ENCODE results near the gene CDH24.
"Not testable (repeated sequence)": the region's sequence is repeated elsewhere in the genome, so short reads cannot be mapped to it uniquely, and the experiment has no call there.

Gene CDH24

DNA sequence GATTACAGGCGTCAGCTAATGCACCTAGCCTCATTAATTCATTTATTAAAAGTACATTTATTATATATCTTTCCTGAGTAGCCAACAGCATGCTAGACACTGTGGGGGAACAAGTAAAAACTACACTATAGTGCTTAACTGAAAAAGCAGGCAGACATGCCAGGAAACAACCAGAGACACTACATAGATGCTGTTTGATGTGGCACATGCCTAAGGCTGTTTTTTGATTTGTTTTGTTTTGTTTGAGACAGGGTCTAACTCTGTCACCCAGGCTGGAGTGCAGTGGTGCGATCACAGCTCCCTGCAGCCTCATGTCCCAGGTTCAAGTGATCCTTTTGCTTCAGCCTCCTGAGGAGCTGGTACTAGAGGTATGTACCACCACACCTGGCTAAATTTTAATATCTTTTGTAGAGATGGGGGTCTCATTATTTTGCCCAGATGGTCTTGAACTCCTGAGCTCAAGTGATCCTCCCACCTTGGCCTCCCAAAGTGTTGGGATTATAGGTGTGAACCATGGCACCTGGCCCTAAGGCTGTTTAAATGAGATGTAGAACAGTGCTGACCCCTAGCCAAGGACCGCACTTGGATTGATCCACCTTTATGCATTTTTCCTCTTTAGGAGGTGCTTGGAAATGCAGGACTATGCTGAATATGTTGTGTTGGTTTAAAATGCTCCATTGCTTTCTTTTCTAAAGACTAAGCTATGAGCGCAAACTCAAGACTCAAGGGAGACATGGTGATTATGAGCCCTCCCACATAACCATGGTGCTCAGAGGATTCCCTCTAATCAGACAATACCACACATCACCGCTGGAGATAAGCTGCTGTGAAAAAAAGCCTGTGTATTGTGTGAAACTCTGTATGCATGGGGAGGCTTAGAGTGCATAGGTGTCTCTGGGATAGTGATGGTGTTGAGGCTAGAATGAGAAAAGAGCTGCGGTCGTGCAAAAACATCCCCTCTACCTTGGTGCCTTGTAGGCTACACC lies 36.9 kb downstream of the CDH24 start:
- no peak for FAIRE-seq
- DNase-seq (ENCODE audit: low spot score) = no peak

DNA sequence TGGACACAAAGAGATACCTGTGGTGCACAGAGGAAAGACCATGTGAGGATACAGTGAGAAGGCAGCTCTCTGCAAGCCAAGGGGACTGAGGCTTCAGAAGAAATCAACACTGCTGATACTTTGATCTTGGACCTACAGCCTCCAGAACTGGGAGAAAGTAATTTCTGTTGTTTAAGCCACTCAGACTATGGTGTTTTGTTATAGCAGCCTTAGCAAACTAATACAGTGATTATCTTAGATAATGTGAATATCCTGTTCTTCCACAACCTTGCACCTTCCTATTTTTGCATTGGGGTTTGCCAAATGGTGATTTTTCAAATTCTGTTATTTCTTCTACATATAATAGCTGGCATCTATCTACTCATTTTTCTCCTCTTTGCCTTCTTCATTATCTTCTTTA lies 39.2 kb downstream of the CDH24 start:
- DNase-seq (ENCODE audit: low spot score) = no peak
- FAIRE-seq = no peak

DNA sequence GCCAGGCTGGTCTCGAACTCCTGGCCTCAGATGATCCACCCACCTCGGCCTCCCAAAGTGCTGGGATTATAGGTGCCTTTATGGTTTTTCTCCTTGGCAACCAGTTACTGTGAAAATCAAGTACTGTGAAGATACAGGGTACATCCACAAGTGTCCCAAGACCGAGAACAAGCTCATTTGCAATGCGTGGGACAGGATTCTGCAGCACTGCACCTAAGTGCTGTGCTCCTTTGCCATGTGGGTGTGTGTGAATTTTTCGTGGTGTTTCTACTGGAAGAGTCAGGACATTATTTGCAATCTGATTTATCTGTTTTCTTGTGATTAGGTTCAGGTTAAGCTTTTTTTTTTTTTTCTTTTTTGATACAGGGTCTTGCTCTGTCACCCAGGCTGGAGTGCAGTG lies 40.2 kb downstream of the CDH24 start:
- FAIRE-seq (no peak), DNase-seq (ENCODE audit: low spot score) (no peak)

DNA sequence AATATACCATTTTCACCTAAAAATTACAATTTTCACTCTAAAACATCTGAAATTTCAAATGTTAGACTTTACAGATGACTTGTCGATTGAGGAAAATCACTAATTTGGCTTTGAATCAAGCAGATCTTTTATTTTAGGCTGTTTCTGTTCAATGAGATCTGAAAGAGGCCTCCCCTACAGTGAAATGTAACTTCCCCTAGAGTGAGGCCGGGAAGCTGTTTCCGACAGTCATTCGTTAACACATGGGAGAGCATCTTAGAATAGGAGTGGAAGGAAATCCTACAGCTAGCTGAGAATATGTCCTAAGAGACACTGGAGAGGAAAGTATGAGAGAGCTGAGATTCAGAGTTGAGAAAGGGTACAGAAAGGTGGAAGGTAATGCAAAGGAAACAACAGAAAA lies 41.7 kb downstream of the CDH24 start:
- no peak for FAIRE-seq

DNA sequence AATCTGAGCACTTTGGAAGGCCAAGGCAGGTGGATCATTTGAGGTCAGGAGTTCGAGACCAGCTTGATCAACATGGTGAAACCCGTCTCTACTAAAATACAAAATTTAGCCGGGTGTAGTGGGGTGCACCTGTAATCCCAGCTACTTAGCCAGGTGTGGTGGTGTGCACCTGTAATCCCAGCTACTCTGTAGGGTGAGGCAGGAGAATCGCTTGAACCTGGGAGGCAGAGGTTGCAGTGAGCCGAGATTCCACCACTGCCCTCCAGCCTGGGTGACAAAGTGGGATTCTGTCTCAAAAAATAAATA lies 43.6 kb downstream of the CDH24 start:
- FAIRE-seq; DNase-seq (ENCODE audit: low spot score): not testable (repeated sequence)

More for the DNA sequence above, 41.7 kb downstream of the CDH24 start:
- no peak for DNase-seq (ENCODE audit: low spot score)

DNA sequence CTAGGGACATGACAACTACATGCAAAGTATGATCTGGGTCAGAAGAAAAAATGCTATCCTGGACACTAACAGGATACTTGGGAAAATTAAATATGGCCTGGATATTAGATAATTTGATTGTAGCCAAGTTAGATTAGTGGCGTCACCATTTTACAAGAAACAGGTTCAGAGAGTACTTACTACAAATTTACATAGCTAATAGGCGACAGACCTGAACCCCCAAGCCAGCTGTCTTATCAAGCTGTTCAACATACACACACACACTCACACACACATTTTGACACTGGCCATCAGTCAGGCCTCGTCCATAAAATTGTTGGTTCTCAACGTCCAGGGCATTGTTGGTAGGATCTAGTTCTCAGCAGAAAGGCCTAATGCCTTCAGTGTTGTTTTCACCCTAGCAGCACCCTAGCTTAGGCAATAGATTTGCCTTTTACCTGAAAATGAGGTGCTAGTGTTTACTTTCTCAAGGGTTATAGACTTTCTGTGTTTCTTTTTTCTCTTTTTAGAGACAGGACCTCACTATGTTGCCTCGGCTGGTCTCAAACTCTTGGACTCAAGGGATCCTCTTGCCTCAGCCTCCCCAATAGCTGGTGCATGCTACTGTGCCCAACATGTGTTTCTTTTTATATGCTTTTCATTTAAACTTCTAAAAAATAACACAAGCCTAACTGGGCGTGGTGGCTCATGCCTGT lies 44.1 kb downstream of the CDH24 start:
- DNase-seq (ENCODE audit: low spot score) (no peak), FAIRE-seq (no peak)

DNA sequence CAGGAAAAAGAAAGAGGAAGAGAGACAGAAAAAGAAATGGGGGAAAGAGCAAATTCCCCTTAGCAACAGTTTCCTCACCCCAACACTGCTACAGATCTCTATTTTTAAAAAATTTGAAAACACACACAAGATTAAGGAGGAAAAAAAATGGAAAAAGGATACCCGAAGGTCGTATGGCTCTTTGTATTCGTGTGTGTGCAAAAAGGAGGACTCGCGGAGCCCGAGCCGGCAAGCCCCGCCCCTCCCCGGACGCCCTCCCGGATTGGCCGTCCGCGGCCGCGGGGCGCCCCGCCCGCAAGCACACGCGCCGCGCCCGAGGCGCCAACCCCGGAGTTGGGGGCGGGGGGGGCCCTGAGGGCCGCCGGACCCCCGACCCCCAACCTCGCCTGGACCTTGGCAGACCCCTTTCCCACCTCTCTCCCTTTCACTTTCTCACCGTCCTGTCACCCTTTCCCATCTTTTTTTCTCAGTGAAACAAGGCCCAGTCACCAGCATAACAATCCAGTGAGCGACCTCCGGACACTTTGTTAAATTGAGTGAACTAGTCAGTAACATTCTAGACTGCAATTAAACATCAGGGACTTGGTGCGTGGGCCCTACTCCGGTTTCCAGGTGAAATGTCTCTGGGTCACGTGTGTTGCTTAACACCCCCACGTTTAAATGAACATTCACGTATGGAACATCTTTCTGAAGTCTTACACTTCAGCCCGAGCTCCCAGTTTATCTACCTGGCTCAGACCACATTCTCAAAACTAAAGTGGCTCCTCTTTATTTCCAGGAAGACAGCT lies 47.2 kb downstream of the CDH24 start, which contains the start of gene C14orf93:
C14orf93 (minus strand) TSS at position 205 of the 788 bp plus-strand sequence. CDS start 11,120 bp downstream, outside the sequence.
- DNase-seq (ENCODE audit: low spot score) (peak; percentile 92), FAIRE-seq (no peak)

DNA sequence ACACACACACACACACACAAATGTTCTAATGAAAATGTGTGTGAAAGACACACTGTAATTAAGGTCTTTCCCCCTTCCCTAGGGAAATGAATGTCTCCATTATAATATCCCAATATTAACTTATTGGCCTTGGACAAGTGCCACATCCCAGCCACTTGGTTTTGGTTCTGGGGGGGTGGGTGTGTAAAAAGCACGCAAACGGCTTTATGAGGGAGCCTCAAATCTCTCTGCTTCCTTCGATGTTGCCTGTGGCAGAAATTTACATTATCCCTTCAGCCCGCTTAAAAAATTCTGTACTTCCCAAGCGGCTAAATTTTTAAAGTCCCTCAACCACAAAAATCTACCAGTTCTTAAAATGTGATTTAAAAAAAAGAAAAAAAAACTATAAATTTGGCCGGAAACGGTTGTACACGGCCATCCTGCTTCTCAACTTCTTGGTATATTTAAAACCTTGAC lies 47.8 kb downstream of the CDH24 start:
- DNase-seq (ENCODE audit: low spot score) (no peak), FAIRE-seq (no peak)

DNA sequence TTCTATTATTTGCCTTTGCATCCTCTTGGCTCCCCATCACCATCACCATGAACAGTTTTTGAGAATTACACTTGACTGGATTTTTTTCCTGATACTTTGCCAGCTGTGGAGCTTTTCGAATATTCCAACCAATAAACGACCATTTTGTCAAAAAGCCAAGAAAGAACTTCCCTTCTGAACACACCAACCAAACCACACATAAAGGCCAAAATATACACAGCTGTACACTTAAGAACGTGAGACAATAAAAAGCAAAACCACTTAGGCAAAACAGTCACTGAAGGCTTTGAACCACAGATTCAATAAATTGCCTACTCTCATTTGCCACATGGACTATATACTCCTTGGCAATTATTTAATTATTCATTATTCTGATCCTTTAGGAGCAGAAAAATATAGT lies 48.5 kb downstream of the CDH24 start:
- FAIRE-seq (no peak), DNase-seq (ENCODE audit: low spot score) (no peak)

DNA sequence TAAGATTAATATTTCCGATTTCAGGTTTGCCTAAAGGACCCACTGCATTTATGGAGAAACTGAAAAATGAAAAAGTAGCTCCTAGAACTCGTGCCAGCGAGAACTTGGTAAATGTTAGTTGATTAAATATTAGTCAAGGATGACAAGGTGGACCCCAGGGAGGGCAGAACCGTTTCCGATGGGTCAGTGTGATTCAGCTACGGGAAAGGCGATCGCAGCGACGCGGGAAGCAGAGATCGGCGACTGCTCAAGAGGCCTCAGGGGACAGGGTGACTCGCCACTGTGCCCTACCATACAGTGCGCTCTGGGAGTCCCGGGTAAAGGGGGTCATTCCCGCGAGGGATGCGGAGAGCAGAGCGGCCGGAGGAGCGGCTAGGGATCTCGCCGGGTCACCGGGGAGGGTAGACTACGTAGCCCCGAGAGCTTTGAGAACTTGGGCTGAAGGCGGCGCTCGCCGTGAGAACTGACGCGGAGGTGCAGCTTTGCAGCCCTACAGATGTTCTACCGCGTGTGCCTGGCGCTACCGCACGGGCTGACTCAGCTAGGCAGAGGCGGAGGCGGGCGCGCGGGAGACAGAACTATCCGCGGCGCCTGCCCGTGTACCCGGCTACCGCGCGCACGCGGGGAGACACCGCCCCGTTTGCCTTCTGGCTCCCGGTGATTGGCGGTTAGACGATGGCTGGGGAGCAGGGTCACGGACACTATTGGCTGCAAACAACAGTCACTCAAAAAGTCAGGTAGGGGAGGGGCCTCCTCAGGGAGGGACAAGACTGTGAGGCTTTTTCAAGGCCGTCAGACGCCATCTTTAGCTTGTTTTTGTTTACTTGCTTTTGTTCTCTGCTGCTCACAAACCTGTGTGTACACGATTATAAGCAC lies 50.5 kb downstream of the CDH24 start:
- FAIRE-seq (peak; percentile 89), DNase-seq (ENCODE audit: low spot score) (peak; percentile 97)

DNA sequence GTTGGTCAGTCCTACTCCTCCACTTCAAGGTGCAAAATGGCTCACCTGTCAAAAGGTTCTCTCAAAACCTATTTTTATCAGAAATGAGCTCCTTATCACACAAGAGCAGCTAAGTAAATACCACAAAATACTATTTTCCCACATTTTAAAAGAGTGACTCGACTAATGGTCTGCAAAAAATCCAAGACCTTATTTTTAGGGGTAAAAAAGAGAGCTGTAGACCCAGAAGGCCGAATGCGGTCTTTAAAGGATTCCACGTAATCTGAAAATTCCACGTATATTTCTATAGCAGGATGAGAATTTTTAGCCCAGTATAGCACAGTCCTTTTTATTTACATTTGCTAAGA lies 51.2 kb downstream of the CDH24 start:
- no peak for FAIRE-seq
- DNase-seq (ENCODE audit: low spot score) = no peak

DNA sequence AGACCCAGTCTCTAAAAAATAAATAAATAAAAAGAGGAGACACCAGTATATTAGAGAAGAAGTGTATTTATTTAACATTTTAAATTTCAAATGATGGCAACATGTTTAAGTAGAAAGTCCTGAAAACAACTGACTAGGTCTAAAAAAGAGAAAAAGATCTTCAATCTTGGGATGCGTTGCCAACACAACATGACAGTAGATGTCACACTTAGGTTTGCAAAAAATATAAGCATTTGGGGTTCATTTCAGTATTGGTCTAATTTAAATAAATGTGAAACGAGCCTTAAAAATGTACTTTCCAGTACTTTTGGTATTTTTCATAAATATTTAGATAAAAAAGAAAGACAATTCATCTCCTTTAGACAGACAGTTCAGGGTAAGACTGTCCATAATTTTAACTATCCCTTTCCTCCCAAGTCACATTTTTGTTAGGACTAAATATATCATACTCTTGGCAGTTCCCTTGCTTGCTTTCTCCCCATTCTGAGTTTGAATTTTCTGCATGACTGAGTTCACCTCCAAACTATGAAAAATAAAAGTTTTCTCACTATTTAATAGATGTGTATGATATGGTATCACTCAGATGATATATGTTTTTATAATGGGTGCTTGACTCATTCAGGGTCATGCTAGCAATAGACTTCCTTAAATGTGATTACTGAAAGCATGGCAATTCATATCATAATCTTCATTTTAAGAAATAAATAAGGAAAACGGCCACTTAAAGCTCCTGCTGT lies 51.7 kb downstream of the CDH24 start:
- no peak for FAIRE-seq
- DNase-seq (ENCODE audit: low spot score) = no peak

DNA sequence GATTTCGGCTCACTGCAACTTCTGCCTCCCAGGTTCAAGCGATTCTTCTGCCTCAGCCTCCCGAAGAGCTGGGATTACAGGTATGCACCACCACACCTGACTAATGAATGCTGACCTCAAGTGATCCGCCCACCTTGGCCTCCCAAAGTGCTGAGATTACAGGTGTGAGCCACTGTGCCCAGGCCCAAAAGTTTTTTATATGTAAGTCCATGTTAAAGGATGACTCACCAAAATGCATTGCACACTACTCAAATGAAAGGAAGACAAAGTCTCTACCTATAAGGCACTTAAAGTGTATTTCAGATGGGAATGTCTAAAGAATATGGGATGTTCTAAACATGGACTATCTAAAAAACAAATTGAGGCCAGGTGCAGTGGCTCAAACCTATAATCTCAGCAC lies 53.0 kb downstream of the CDH24 start:
- not testable (repeated sequence) for DNase-seq (ENCODE audit: low spot score); FAIRE-seq

DNA sequence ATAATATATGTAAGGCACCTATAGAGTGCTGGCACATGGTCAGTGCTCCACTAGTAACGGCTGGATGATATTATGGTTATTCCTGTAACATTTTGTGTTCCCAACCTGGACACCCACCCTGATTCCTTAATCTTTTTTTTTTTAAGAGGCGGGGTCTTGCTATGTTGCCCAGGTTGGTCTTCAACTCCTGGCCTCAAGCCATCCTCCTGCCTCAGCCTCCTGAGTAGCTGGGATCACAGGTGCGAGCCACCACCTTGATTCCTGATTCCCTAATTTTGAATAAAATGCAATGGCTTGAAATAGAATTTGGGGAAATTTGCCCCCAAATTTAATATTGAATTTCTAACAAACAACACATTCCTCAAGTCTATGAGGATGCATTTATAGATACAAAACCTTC lies 54.7 kb downstream of the CDH24 start:
- FAIRE-seq (no peak), DNase-seq (ENCODE audit: low spot score) (no peak)

DNA sequence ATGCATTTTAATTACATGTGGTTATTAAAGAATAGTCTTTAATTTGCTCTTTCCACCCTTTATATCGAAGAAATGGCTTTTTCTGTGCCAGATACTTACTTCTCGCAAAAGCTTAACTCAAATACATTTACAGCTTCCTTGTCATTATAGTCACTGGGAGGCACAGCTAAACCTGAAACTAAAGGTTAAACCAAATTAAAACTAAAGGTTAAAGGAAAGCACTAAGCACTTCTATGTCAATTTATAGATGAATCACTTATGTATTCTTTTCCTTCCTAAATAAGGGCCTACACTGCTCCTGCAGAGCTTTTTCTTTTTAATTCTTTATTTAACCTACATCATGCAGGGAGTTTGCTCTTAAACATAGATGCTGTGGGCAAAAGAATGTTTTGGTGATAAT lies 56.5 kb downstream of the CDH24 start:
- FAIRE-seq = no peak
- no peak for DNase-seq (ENCODE audit: low spot score)

DNA sequence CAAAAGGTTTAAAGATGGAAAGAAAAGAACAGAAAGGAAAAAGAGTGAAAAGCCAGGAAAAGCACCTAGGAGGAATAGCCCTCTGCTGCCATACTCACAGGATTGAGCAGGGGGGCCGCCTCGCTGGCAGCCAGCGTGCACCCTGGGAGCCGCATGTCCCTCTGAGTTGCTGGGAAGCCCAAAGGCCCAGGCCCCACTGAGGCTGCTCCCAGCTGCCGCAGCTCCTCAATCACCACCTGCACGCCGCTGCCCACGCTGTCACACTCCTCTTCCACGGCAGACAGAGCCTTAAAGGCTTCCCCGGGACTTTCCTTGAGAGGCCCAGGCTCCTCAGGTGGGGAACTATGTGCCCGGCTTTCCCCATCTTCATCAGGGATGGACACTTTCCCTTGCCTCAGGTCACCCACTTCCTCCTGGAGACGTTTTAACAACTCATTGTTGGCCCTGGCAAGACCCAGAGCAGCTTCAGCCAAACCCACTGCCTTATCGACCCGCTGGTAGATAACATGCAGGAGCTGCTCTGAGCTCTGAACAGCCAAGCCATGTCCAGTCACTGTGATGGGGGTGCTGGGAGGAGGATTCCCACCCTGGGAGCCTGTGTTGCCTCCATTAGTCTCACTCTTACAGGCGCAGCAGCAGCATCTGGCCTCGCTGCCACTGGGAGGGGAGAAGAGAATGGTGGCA lies 58.8 kb downstream of the CDH24 start:
- DNase-seq (ENCODE audit: low spot score) (no peak), FAIRE-seq (no peak)

DNA sequence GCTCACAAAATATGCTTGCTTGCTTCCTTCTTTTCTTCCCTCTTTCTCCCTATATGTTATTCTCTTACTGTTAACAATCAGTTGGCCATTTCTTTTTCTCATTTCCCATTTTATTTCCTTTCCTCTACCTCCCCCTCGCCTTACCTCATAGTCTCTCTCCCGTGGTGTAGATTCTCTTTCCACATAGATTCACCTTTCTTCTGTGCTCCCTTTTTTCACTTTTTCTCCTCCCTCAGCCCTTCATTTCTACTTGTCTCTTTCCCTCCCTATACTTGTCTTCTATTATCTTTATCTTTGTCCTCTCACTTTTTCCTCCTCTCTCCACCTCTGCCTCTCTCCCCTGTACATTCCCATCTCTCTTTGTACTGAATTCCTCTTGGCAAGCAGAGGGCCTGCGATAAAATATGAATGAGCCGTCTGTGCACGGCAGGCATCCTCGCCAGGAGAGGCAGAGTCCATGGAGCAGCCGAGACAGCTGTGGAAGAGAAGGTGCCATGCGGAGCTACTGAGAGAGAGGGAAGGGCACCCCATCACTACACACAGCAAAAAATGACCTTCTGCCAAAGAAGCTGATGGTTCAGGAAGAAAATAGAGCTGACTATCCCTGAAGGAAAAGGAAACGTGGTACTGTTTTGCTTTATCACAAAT lies 59.5 kb downstream of the CDH24 start:
- FAIRE-seq (no peak), DNase-seq (ENCODE audit: low spot score) (no peak)

Measured in urothelium cell line (cell line).